ENCODE measurements around the gene NOX5.

The NOX5 gene

GRCh38 chr15:68980786-68981185, 33.7 kb upstream of the NOX5 start:
- H3K27me3 ChIP-seq (ENCODE audit: low read depth, low read length), result peaks cover 32% of the 10 kb centered on the region
- no peak overlapping the region for H3K9ac ChIP-seq (ENCODE audit: low read length)
- H3K79me2 ChIP-seq (ENCODE audit: low read length), result no peaks in the 10 kb centered on the region
- H3K36me3 ChIP-seq (replicated peaks; ENCODE audit: low read depth, low read length), result no peaks in the 10 kb centered on the region
- TF ChIP-seq EZH2phosphoT487 (IDR thresholded peaks at IDR 0.05; ENCODE audit: low read depth) (no peak), CTCF (IDR thresholded peaks at IDR 0.05; ENCODE audit: low read depth, low read length) (no peak)
- H3K4me1 ChIP-seq (ENCODE audit: low read length), result no peaks in the 10 kb centered on the region
- no peak overlapping the region for H3K27ac ChIP-seq (ENCODE audit: low read length)
- no peaks in the 10 kb centered on the region for H3K9me3 ChIP-seq (ENCODE audit: insufficient read depth, low read length)
- H3K4me2 ChIP-seq (ENCODE audit: low read length), result no peak overlapping the region
- no peaks in the 10 kb centered on the region for H4K20me1 ChIP-seq (ENCODE audit: insufficient read depth, low read length)
- no peak overlapping the region for H2AFZ ChIP-seq (ENCODE audit: low read depth, low read length)
- H3K4me3 ChIP-seq (ENCODE audit: low read length), result no peak overlapping the region

- H3K9me3 ChIP-seq (ENCODE audit: insufficient read depth, low read length), result no peaks in the 10 kb centered on the region
These were observed 32.6 kb upstream of the NOX5 start for GRCh38 chr15:68981941-68982340.

GRCh38 chr15:68982976-68983563, 31.4 kb upstream of the NOX5 start:
- no peaks in the 10 kb centered on the region for H3K4me1 ChIP-seq (ENCODE audit: low read length)
- no peaks in the 10 kb centered on the region for H3K79me2 ChIP-seq (ENCODE audit: low read length)
- H3K4me2 ChIP-seq (ENCODE audit: low read length), result no peak overlapping the region
- H3K27me3 ChIP-seq (ENCODE audit: low read depth, low read length), result peaks cover 43% of the 10 kb centered on the region
- H3K9ac ChIP-seq (ENCODE audit: low read length), result no peak overlapping the region
- no peak overlapping the region for H2AFZ ChIP-seq (ENCODE audit: low read depth, low read length)
- no peaks in the 10 kb centered on the region for H3K36me3 ChIP-seq (replicated peaks; ENCODE audit: low read depth, low read length)
- no peak overlapping the region for H3K27ac ChIP-seq (ENCODE audit: low read length)
- H3K9me3 ChIP-seq (ENCODE audit: insufficient read depth, low read length), result no peaks in the 10 kb centered on the region
- H3K4me3 ChIP-seq (ENCODE audit: low read length), result no peak overlapping the region
- H4K20me1 ChIP-seq (ENCODE audit: insufficient read depth, low read length), result no peaks in the 10 kb centered on the region
- TF ChIP-seq CTCF (IDR thresholded peaks at IDR 0.05; ENCODE audit: low read depth, low read length), result no peak

More at GRCh38 chr15:68981941-68982340, 32.6 kb upstream of the NOX5 start:
- no peaks in the 10 kb centered on the region for H3K79me2 ChIP-seq (ENCODE audit: low read length)
- H3K27ac ChIP-seq (ENCODE audit: low read length), result no peak overlapping the region
- no peak overlapping the region for H3K4me3 ChIP-seq (ENCODE audit: low read length)
- no peaks in the 10 kb centered on the region for H4K20me1 ChIP-seq (ENCODE audit: insufficient read depth, low read length)
- H3K36me3 ChIP-seq (replicated peaks; ENCODE audit: low read depth, low read length), result no peaks in the 10 kb centered on the region
- no peak overlapping the region for H2AFZ ChIP-seq (ENCODE audit: low read depth, low read length)
- H3K9ac ChIP-seq (ENCODE audit: low read length), result no peak overlapping the region
- no peak overlapping the region for H3K4me2 ChIP-seq (ENCODE audit: low read length)
- TF ChIP-seq EZH2phosphoT487 (IDR thresholded peaks at IDR 0.05; ENCODE audit: low read depth), result no peak
- TF ChIP-seq CTCF (IDR thresholded peaks at IDR 0.05; ENCODE audit: low read depth, low read length), result no peak
- no peaks in the 10 kb centered on the region for H3K4me1 ChIP-seq (ENCODE audit: low read length)
- H3K27me3 ChIP-seq (ENCODE audit: low read depth, low read length), result peaks cover 35% of the 10 kb centered on the region

GRCh38 chr15:68983961-68984481, 30.5 kb upstream of the NOX5 start:
- Histone ChIP-seq H3K27ac (ENCODE audit: low read length) (no peak overlapping the region), H3K9me3 (ENCODE audit: insufficient read depth, low read length) (no peaks in the 10 kb centered on the region), H3K79me2 (ENCODE audit: low read length) (no peaks in the 10 kb centered on the region), H3K9ac (ENCODE audit: low read length) (no peak overlapping the region), H3K4me3 (ENCODE audit: low read length) (no peak overlapping the region), H4K20me1 (ENCODE audit: insufficient read depth, low read length) (no peaks in the 10 kb centered on the region), H3K36me3 (replicated peaks; ENCODE audit: low read depth, low read length) (no peaks in the 10 kb centered on the region), H3K27me3 (ENCODE audit: low read depth, low read length) (peaks cover 39% of the 10 kb centered on the region), H3K4me2 (ENCODE audit: low read length) (no peak overlapping the region), H3K4me1 (ENCODE audit: low read length) (no peaks in the 10 kb centered on the region), H2AFZ (ENCODE audit: low read depth, low read length) (no peak overlapping the region)
- TF ChIP-seq CTCF (IDR thresholded peaks at IDR 0.05; ENCODE audit: low read depth, low read length), result no peak
- TF ChIP-seq EZH2phosphoT487 (IDR thresholded peaks at IDR 0.05; ENCODE audit: low read depth), result no peak
